HEK293T (cell line): ENCODE results near the gene GRM5.

ENCODE experiments used
- ELF4 ChIP-seq: fragments of 450-650 bp; IDR thresholded peaks from 2 replicates; pipeline ENCODE4 v1.6.1; 2017; ENCODE audit warnings: antibody characterized with exemption
- FOXK2 ChIP-seq: fragments of 450-650 bp; IDR thresholded peaks from 2 replicates; pipeline ENCODE4 v1.6.1; 2016; ENCODE audit warnings: mild to moderate bottlenecking
- HDGF ChIP-seq: fragments of 450-650 bp; IDR thresholded peaks from 2 replicates; pipeline ENCODE4 v1.6.1; 2017; ENCODE audit warnings: antibody characterized with exemption, borderline replicate concordance
- L3MBTL2 ChIP-seq: fragments of 450-650 bp; conservative IDR thresholded peaks from 2 replicates; pipeline ENCODE4 v1.6.1; 2016; ENCODE audit warnings: mild to moderate bottlenecking
- LEF1 ChIP-seq: fragments of 450-650 bp; IDR thresholded peaks from 2 replicates; pipeline ENCODE4 v1.6.1; 2017; ENCODE audit warnings: mild to moderate bottlenecking, borderline replicate concordance
- SP1 ChIP-seq: fragments of 450-650 bp; IDR thresholded peaks from 2 replicates; pipeline ENCODE4 v1.6.1; 2017
- SUZ12 ChIP-seq: fragments of 450-650 bp; IDR thresholded peaks from 2 replicates; pipeline ENCODE4 v1.6.1; 2016; ENCODE audit warnings: mild to moderate bottlenecking
- TARDBP ChIP-seq: fragments of 450-650 bp; IDR thresholded peaks from 2 replicates; pipeline ENCODE4 v1.6.1; 2016
- ZNF384 ChIP-seq: fragments of 450-650 bp; IDR thresholded peaks from 2 replicates; pipeline ENCODE4 v1.6.1; 2016

GRCh38 chr11:88454881-88455280 lies 610.9 kb downstream of the GRM5 start:
- TF ChIP-seq SP1 (no peak), L3MBTL2 (no peak), ELF4 (no peak), LEF1 (no peak), FOXK2 (no peak), SUZ12 (no peak), HDGF (no peak), ZNF384 (no peak), TARDBP (no peak)
